ENCODE measurements around the gene NHERF1. TPM values are rescaled to one million over a fixed set of nuclear protein-coding genes. Genes with fewer than 3 reads are reported as not detected.

NHERF1 gene
- total RNA-seq, 1 experiment from 2014 or later, result 21.3 TPM

GRCh38 chr17:74764751-74765286 is 16.4 kb downstream of the NHERF1 start:
- DNase-seq (ENCODE audit: extremely low read depth, low read depth), result no peak

- DNase-seq (ENCODE audit: extremely low read depth, low read depth), result no peak
These were observed 18.0 kb downstream of the NHERF1 start for GRCh38 chr17:74766413-74766812.

- DNase-seq (ENCODE audit: extremely low read depth, low read depth), result no peak
These were observed 18.7 kb downstream of the NHERF1 start for GRCh38 chr17:74767111-74767516.

GRCh38 chr17:74768069-74768762 is 19.8 kb downstream of the NHERF1 start:
- DNase-seq (ENCODE audit: extremely low read depth, low read depth), result no peak

- no peak for DNase-seq (ENCODE audit: extremely low read depth, low read depth)
These were observed 20.3 kb downstream of the NHERF1 start for GRCh38 chr17:74768763-74769114.

- no peak for DNase-seq (ENCODE audit: extremely low read depth, low read depth)
These were observed 20.9 kb downstream of the NHERF1 start for GRCh38 chr17:74769266-74769855.

- no peak for DNase-seq (ENCODE audit: extremely low read depth, low read depth)
These were observed 21.5 kb downstream of the NHERF1 start for GRCh38 chr17:74769856-74770497.

GRCh38 chr17:74770498-74771318 is 22.3 kb downstream of the NHERF1 start:
- peak; percentile 66 for DNase-seq (ENCODE audit: extremely low read depth, low read depth)

- no peak for DNase-seq (ENCODE audit: extremely low read depth, low read depth)
These were observed 23.0 kb downstream of the NHERF1 start for GRCh38 chr17:74771319-74771914.

GRCh38 chr17:74772053-74772452 is 23.6 kb downstream of the NHERF1 start:
- no peak for DNase-seq (ENCODE audit: extremely low read depth, low read depth)

- DNase-seq (ENCODE audit: extremely low read depth, low read depth), result no peak
These were observed 25.0 kb downstream of the NHERF1 start for GRCh38 chr17:74773414-74773813.

- no peak for DNase-seq (ENCODE audit: extremely low read depth, low read depth)
These were observed 25.5 kb downstream of the NHERF1 start for GRCh38 chr17:74773871-74774286.

GRCh38 chr17:74775409-74776043 is 27.1 kb downstream of the NHERF1 start:
- DNase-seq (ENCODE audit: extremely low read depth, low read depth), result no peak

GRCh38 chr17:74776044-74776962 is 27.9 kb downstream of the NHERF1 start, which contains the start of gene NAT9:
Gene NAT9, minus strand, starts transcription at chr17:74776345. Its CDS starts 647 bp downstream, at chr17:74775698.
- peak; percentile 95 for DNase-seq (ENCODE audit: extremely low read depth, low read depth)

- no peak for DNase-seq (ENCODE audit: extremely low read depth, low read depth)
These were observed 28.6 kb downstream of the NHERF1 start for GRCh38 chr17:74776990-74777389.

GRCh38 chr17:74777901-74778515 is 29.6 kb downstream of the NHERF1 start:
- DNase-seq (ENCODE audit: extremely low read depth, low read depth), result no peak

- DNase-seq (ENCODE audit: extremely low read depth, low read depth), result no peak
These were observed 30.5 kb downstream of the NHERF1 start for GRCh38 chr17:74778960-74779359.

GRCh38 chr17:74779501-74779900 is 31.1 kb downstream of the NHERF1 start:
- DNase-seq (ENCODE audit: extremely low read depth, low read depth), result no peak

All from NCI-H460 (cell line).